ENCODE results near the gene ANKRD35. TPM values are rescaled to one million over a fixed set of nuclear protein-coding genes. Genes with fewer than 3 reads are reported as not detected.

Gene ANKRD35
- total and polyA plus RNA-seq, 4 donors = 2.0 to 3.7 (median 2.8) TPM

GRCh38 chr1:145874646-145875045, 11.0 kb downstream of the ANKRD35 start:
- TF ChIP-seq, protein P1, sequence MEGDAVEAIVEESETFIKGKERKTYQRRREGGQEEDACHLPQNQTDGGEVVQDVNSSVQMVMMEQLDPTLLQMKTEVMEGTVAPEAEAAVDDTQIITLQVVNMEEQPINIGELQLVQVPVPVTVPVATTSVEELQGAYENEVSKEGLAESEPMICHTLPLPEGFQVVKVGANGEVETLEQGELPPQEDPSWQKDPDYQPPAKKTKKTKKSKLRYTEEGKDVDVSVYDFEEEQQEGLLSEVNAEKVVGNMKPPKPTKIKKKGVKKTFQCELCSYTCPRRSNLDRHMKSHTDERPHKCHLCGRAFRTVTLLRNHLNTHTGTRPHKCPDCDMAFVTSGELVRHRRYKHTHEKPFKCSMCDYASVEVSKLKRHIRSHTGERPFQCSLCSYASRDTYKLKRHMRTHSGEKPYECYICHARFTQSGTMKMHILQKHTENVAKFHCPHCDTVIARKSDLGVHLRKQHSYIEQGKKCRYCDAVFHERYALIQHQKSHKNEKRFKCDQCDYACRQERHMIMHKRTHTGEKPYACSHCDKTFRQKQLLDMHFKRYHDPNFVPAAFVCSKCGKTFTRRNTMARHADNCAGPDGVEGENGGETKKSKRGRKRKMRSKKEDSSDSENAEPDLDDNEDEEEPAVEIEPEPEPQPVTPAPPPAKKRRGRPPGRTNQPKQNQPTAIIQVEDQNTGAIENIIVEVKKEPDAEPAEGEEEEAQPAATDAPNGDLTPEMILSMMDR (IDR thresholded peaks at IDR 0.05; ENCODE audit: control extremely low read depth, extremely low read depth) = no peak
- Histone ChIP-seq H3K27me3 (ENCODE audit: control insufficient read depth in 3 of 3, insufficient read depth in 3 of 3, low read length in 2 of 3) (peaks cover 0 to 2% (median 0%) of the 10 kb centered on the region in 3 donors), H3K27ac (ENCODE audit: low read depth in 1 of 2, low read length in 1 of 2) (no peak overlapping the region), H3K9me3 (ENCODE audit: control insufficient read depth in 4 of 4, insufficient read depth in 3 of 4, low read length in 3 of 4) (no peaks in the 10 kb centered on the region), H3K36me3 (ENCODE audit: control insufficient read depth in 4 of 4, insufficient read depth in 4 of 4, low read length in 4 of 4) (no peaks in the 10 kb centered on the region), H3K4me1 (ENCODE audit: control insufficient read depth in 5 of 5, insufficient read depth in 5 of 5, low read length in 5 of 5) (peaks cover 0 to 19% (median 0%) of the 10 kb centered on the region in 5 donors), H3K4me3 (no peak overlapping the region), H3K9ac (ENCODE audit: insufficient read depth in 1 of 2, low read length in 2 of 2) (no peak overlapping the region)
- DNase-seq (no peak), ATAC-seq (ENCODE audit: insufficient read depth, low FRiP score) (no peak)
- 71 to 88% methylated on average over 12 of the region's 12 CpGs for WGBS, 2 donors

DNA sequence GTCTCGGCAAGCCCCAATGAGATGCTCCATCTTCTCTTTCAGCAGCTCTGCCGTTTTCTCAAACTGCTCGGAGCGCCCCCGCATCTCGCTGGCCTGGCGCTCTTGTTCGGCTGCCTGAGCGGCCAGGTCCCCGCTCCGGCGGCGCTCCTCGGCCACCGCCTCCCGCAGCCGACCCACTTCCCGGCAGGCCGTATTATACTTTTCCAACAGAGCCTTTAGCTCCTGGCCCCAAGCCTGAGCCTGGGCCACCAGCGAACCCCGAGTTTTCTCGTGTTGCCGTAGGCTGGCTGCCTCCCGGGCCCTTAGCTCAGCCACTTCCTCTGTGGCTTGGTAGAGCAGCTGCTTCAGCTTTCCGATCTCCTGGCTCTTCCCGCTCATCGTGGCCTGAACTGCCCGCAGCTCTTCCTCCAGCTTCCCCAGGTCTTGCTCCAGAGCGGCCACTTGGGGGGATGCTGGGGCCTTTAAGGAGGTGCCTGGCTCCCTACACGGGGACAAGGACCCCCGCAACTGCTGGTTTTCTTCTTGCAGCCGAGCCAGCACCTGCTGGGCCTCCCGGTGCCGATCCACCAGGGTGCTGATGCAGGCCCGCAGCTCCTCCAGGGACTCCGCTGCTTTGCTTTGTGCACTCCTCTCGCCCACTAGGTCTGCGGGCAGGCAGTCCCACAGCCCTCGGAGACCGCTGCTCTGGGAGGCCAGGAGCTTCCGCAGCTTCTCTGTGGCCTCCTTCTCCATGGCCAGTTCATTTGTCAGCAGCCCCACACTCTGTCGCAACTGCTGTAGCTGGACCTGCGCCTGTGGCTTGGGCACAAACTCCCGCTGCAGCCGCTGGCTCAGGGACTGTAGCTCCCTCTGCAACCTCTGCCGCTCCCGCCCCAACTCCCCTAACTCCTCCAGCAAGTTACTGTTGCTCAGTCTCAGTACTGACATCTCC, 13.4 kb downstream of the ANKRD35 start:
- peak overlapping the region; percentile 55 to 91 for H3K9ac ChIP-seq (ENCODE audit: insufficient read depth in 1 of 2, low read length in 2 of 2)
- peak; percentile 77 to 93 (median 83) for DNase-seq
- peaks cover 0 to 19% (median 1%) of the 10 kb centered on the region in 5 donors for H3K4me1 ChIP-seq (ENCODE audit: control insufficient read depth in 5 of 5, insufficient read depth in 5 of 5, low read length in 5 of 5)
- H3K27ac ChIP-seq (ENCODE audit: low read depth in 1 of 2, low read length in 1 of 2) = peak overlapping the region in 1 of 2 donors; percentile 30
- no peak overlapping the region for H3K4me3 ChIP-seq
- WGBS, 2 donors = 20 to 30% methylated on average over 47 of the region's 47 CpGs
- no peaks in the 10 kb centered on the region for H3K9me3 ChIP-seq (ENCODE audit: control insufficient read depth in 4 of 4, insufficient read depth in 3 of 4, low read length in 3 of 4)
- TF ChIP-seq, protein P1 (IDR thresholded peaks at IDR 0.05; ENCODE audit: control extremely low read depth, extremely low read depth) = no peak
- ATAC-seq (ENCODE audit: insufficient read depth, low FRiP score) = peak; percentile 67
- H3K36me3 ChIP-seq (ENCODE audit: control insufficient read depth in 4 of 4, insufficient read depth in 4 of 4, low read length in 4 of 4) = peaks cover 0 to 5% (median 2%) of the 10 kb centered on the region in 4 donors
- peaks cover 0 to 2% (median 0%) of the 10 kb centered on the region in 3 donors for H3K27me3 ChIP-seq (ENCODE audit: control insufficient read depth in 3 of 3, insufficient read depth in 3 of 3, low read length in 2 of 3)

GRCh38 chr1:145868232-145868631, 17.4 kb downstream of the ANKRD35 start:
- Histone ChIP-seq H3K4me1 (ENCODE audit: control insufficient read depth in 5 of 5, insufficient read depth in 5 of 5, low read length in 5 of 5) (peaks cover 0 to 16% (median 1%) of the 10 kb centered on the region in 5 donors), H3K9ac (ENCODE audit: insufficient read depth in 1 of 2, low read length in 2 of 2) (no peak overlapping the region), H3K4me3 (no peak overlapping the region), H3K27ac (ENCODE audit: low read depth in 1 of 2, low read length in 1 of 2) (no peak overlapping the region), H3K27me3 (ENCODE audit: control insufficient read depth in 3 of 3, insufficient read depth in 3 of 3, low read length in 2 of 3) (peaks cover 0 to 2% (median 0%) of the 10 kb centered on the region in 3 donors), H3K9me3 (ENCODE audit: control insufficient read depth in 4 of 4, insufficient read depth in 3 of 4, low read length in 3 of 4) (no peaks in the 10 kb centered on the region), H3K36me3 (ENCODE audit: control insufficient read depth in 4 of 4, insufficient read depth in 4 of 4, low read length in 4 of 4) (peaks cover 0 to 18% (median 2%) of the 10 kb centered on the region in 4 donors)
- TF ChIP-seq, protein P1 (IDR thresholded peaks at IDR 0.05; ENCODE audit: control extremely low read depth, extremely low read depth) = no peak
- DNase-seq = no peak
- 71 to 91% methylated on average over 4 of the region's 4 CpGs for WGBS, 2 donors
- no peak for ATAC-seq (ENCODE audit: insufficient read depth, low FRiP score)
